ENCODE results near the gene SPP2. TPM values are rescaled to one million over a fixed set of nuclear protein-coding genes. Genes with fewer than 3 reads are reported as not detected.
A peak's percentile ranks its signal among the peaks of the same experiment; 100 is the strongest.

SPP2 gene
- total and polyA plus RNA-seq, 8 donors, result 0.73 TPM; not detected in 7

DNA sequence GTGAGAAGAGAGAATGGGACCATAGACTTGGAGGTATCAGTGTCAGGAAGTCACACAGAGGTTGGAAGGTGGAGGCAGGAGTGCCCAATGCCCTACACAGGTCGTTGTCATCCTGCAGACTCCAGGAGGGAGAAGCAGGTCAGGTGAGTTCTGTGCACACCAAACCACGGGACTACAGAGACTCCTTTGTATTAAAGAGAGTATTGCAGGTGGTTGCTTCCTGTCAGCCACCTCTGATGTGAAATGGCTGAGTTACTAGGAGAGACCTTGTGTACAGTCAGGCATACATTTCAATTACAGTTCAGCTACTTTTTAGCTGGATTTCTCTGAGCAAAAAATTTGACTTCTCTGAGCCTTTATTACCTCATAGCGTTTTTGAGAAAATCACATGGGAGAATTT, 51.6 kb downstream of the SPP2 start:
- Histone ChIP-seq H3K36me3 (no peaks in the 10 kb centered on the region), H3K4me3 (no peak overlapping the region), H3K9me3 (no peaks in the 10 kb centered on the region), H3K27ac (no peak overlapping the region), H3K27me3 (no peaks in the 10 kb centered on the region), H3K4me1 (no peaks in the 10 kb centered on the region)
- TF ChIP-seq POLR2AphosphoS5 (IDR thresholded peaks at IDR 0.05) (no peak), EP300 (IDR thresholded peaks at IDR 0.05) (no peak)
- TF ChIP-seq, protein P1, sequence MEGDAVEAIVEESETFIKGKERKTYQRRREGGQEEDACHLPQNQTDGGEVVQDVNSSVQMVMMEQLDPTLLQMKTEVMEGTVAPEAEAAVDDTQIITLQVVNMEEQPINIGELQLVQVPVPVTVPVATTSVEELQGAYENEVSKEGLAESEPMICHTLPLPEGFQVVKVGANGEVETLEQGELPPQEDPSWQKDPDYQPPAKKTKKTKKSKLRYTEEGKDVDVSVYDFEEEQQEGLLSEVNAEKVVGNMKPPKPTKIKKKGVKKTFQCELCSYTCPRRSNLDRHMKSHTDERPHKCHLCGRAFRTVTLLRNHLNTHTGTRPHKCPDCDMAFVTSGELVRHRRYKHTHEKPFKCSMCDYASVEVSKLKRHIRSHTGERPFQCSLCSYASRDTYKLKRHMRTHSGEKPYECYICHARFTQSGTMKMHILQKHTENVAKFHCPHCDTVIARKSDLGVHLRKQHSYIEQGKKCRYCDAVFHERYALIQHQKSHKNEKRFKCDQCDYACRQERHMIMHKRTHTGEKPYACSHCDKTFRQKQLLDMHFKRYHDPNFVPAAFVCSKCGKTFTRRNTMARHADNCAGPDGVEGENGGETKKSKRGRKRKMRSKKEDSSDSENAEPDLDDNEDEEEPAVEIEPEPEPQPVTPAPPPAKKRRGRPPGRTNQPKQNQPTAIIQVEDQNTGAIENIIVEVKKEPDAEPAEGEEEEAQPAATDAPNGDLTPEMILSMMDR (IDR thresholded peaks at IDR 0.05), result peak in 3 of 7 experiments; percentile 28 to 50 (median 34)
- peak; percentile 44 to 78 for DNase-seq
- intact Hi-C loops (cut with DNase I; ENCODE audit: low total_unique reads), result no loop called here
- 31 to 50% (median 42%) methylated on average over 3 of the region's 3 CpGs for WGBS, 5 donors

DNA sequence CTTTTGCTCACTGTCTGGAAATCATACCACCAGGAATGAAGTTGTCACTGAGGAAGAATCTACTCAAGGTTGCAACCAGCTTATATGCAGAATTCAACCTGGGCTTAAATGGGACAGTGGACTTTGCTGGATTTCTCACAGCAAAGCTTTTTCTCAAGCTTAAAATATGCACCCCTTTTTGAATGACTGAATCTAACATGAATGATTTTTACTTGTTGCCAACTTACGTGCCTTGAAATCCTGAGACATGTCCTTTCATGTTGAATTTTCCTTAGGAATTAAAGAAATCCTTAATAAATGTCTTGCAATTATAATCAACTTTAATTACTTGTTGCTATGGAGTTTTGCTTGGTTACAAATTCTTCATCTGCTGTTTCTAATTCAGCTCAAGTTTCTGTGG, 57.4 kb downstream of the SPP2 start:
- Histone ChIP-seq H3K4me1 (no peaks in the 10 kb centered on the region), H3K27ac (no peak overlapping the region), H3K9me3 (no peaks in the 10 kb centered on the region), H3K27me3 (no peaks in the 10 kb centered on the region), H3K4me3 (no peak overlapping the region), H3K36me3 (no peaks in the 10 kb centered on the region)
- 77 to 94% (median 88%) methylated on average over 1 of the region's 1 CpG for WGBS, 5 donors
- intact Hi-C loops (cut with DNase I; ENCODE audit: low total_unique reads), result no loop called here
- TF ChIP-seq POLR2AphosphoS5 (IDR thresholded peaks at IDR 0.05) (no peak), EP300 (IDR thresholded peaks at IDR 0.05) (no peak)
- DNase-seq, result no peak

DNA sequence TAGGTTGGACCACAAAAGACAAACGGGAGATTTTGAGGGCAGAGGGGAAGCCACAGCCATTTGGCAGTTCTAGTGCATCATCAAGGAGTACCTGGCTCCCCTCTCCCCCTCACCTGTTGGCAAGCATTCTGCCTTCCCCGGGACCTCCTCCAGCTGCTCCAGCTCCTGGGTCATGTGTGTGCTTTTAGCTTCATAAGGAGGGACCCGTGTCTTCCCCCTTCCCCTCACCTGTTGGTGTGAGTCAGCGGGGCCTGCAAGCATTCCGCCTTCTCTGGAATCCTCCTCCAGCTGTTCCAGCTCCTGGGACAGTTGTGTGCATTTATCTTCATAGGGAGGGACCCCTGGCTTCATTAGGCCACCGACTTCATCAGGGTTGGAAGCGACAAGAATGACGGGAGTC, 58.8 kb downstream of the SPP2 start:
- TF ChIP-seq POLR2A (IDR thresholded peaks at IDR 0.05) (no peak), EP300 (IDR thresholded peaks at IDR 0.05) (no peak), POLR2AphosphoS5 (IDR thresholded peaks at IDR 0.05) (no peak)
- TF ChIP-seq, protein P1 (IDR thresholded peaks at IDR 0.05), result no peak
- Histone ChIP-seq H3K36me3 (no peaks in the 10 kb centered on the region), H3K9me3 (no peaks in the 10 kb centered on the region), H3K4me3 (no peak overlapping the region), H3K27me3 (no peaks in the 10 kb centered on the region), H3K27ac (no peak overlapping the region), H3K4me1 (no peaks in the 10 kb centered on the region)
- no peak for DNase-seq
- 90 to 93% (median 92%) methylated on average over 8 of the region's 8 CpGs for WGBS, 5 donors
- intact Hi-C loops (cut with DNase I; ENCODE audit: low total_unique reads), result no loop called here

DNA sequence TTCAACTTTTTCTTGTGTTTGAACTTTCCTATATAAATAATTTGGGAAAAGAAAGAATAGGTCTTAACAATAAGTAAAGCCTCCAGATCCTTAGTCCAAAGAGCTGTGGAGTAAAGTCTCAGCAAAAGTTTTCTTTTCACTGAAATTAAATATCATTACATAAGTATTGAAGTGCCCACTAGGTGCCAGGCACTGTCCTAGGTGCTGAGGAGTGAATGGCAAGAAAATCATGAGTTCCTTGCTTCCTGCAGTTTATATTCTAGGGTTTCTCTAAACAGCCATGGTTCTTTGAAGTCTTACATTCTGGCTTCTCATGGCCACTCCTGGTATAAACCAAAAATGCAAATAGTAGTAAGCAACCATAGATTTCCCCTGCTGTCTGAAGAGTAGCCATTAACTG, 59.7 kb downstream of the SPP2 start:
- H3K9me3 ChIP-seq, result no peaks in the 10 kb centered on the region
- H3K27ac ChIP-seq, result no peak overlapping the region
- TF ChIP-seq, protein P1 (IDR thresholded peaks at IDR 0.05), result no peak
- no peak for TF ChIP-seq POLR2AphosphoS5 (IDR thresholded peaks at IDR 0.05)
- no peak for TF ChIP-seq EP300 (IDR thresholded peaks at IDR 0.05)
- TF ChIP-seq POLR2A (IDR thresholded peaks at IDR 0.05), result no peak
- no peaks in the 10 kb centered on the region for H3K36me3 ChIP-seq
- no peak overlapping the region for H3K4me3 ChIP-seq
- no peaks in the 10 kb centered on the region for H3K27me3 ChIP-seq
- H3K4me1 ChIP-seq, result no peaks in the 10 kb centered on the region
- DNase-seq, result no peak
- intact Hi-C loops (cut with DNase I; ENCODE audit: low total_unique reads), result no loop called here

DNA sequence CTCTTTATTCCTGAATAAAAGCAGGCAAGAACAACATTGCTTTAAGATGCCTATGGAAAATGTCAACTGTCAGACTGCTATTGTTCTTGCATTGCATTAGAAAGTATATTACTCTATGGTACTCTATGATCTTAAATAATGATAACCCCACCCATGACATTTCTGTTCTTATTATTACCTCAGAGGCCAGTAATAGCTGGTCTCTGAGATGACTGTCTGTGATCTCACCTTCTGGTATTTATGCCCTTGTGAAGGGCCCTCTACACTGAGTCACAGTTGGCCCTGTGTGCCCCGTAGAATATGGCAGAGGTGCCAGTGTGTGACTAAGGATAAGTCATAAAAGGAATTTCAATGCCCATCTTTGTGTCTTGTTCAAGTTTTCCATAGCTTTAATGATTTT, 61.0 kb downstream of the SPP2 start:
- WGBS, 5 donors, result 67 to 86% (median 76%) methylated on average over 1 of the region's 1 CpG
- no peak for TF ChIP-seq POLR2AphosphoS5 (IDR thresholded peaks at IDR 0.05)
- TF ChIP-seq, protein P1 (IDR thresholded peaks at IDR 0.05), result no peak
- TF ChIP-seq EP300 (IDR thresholded peaks at IDR 0.05), result no peak
- no peak for TF ChIP-seq POLR2A (IDR thresholded peaks at IDR 0.05)
- Histone ChIP-seq H3K27ac (no peak overlapping the region), H3K27me3 (no peaks in the 10 kb centered on the region), H3K9me3 (no peaks in the 10 kb centered on the region), H3K36me3 (no peaks in the 10 kb centered on the region), H3K4me1 (no peaks in the 10 kb centered on the region), H3K4me3 (no peak overlapping the region)
- intact Hi-C loops (cut with DNase I; ENCODE audit: low total_unique reads), result no loop called here
- DNase-seq, result no peak

Data from stomach (tissue), 9 donors.